SK-N-SH (cell line): Measurements from ENCODE around the gene CD300LG. TPM values are rescaled to one million over a fixed set of nuclear protein-coding genes. Genes with fewer than 3 reads are reported as not detected.

Experiments
- CTCF ChIA-PET: fragments of 300-600, 350-600 bp; formaldehyde crosslinking; extraction: SDS; loops from one replicate; lab custom pipeline; 2021; lab: Yijun Ruan, JAX
- POLR2A ChIA-PET: fragments of 350-600 bp; sonication (Branson Sonifier 250); formaldehyde crosslinking; extraction: SDS; loops from one replicate; lab custom pipeline; 2020; ENCODE audit warnings: antibody characterized with exemption, inconsistent platforms; lab: Yijun Ruan, JAX
- DNase-seq: peaks from one replicate; pipeline ENCODE4 v3.0.0; 2012
- H2AFZ ChIP-seq: fragments of 200-600 bp; sonication (generic); 2 replicates; pipeline ENCODE4 v1.8.1; 2016; ENCODE audit warnings: antibody characterized with exemption, mild to moderate bottlenecking, low read depth
- H3F3A ChIP-seq: fragments of 200-600 bp; sonication (generic); replicated peaks from 2 replicates; pipeline ENCODE3; 2016; ENCODE audit warnings: antibody characterized with exemption, mild to moderate bottlenecking; ENCODE audit not compliant: insufficient read depth
- H3K27ac ChIP-seq, 2 experiments: fragments of 200-500 bp in 1 of 2; fragments of 200-600 bp in 1 of 2; sonication (Bioruptor generic) in 1 of 2; sonication (generic), shearing (Covaris generic) in 1 of 2; 2 replicates each; pipeline versions ENCODE4 v1.5.1 to v1.6.1; 2014 to 2016; ENCODE audit warnings: low read depth in 2 of 2, inconsistent platforms in 1 of 2, low read length in 1 of 2, mild to moderate bottlenecking in 1 of 2, mixed read lengths in 1 of 2
- H3K27me3 ChIP-seq: fragments of 200-600 bp; sonication (generic), shearing (Covaris generic); 2 replicates; pipeline ENCODE4 v1.6.1; 2016; ENCODE audit warnings: mixed run types; ENCODE audit not compliant: insufficient read depth
- H3K36me3 ChIP-seq, 2 experiments: fragments of 200-500 bp in 1 of 2; fragments of 200-600 bp in 1 of 2; sonication (Bioruptor generic) in 1 of 2; sonication (generic) in 1 of 2; replicated peaks in 1 of 2; 2 replicates each; pipeline versions ENCODE3 to v1.5.1; 2014 to 2016; ENCODE audit warnings: low read length in 1 of 2, mild to moderate bottlenecking in 1 of 2; ENCODE audit not compliant: insufficient read depth in 2 of 2, control insufficient read depth in 1 of 2
- H3K4me1 ChIP-seq, 2 experiments: fragments of 200-500 bp in 1 of 2; fragments of 200-600 bp in 1 of 2; sonication (Bioruptor generic) in 1 of 2; sonication (generic), shearing (Covaris generic) in 1 of 2; 2 replicates each; pipeline versions ENCODE4 v1.5.1 to v1.6.1; 2014 to 2016; ENCODE audit warnings: low read depth in 1 of 2, low read length in 1 of 2, mixed run types in 1 of 2; ENCODE audit not compliant: insufficient read depth in 2 of 2, control insufficient read depth in 1 of 2
- H3K4me2 ChIP-seq: fragments of 200-600 bp; sonication (generic), shearing (Covaris generic); 2 replicates; pipeline ENCODE4 v1.6.1; 2017; ENCODE audit warnings: mixed run types
- H3K4me3 ChIP-seq, 2 experiments: fragments of 200-500 bp in 1 of 2; fragments of 200-600 bp in 1 of 2; sonication (Bioruptor generic) in 1 of 2; sonication (generic), shearing (Covaris generic) in 1 of 2; 2 replicates each; pipeline versions ENCODE4 v1.5.1 to v1.8.1; 2014 to 2016; ENCODE audit warnings: low read depth in 2 of 2, inconsistent platforms in 1 of 2, low read length in 1 of 2, mild to moderate bottlenecking in 1 of 2, mixed read lengths in 1 of 2, moderate library complexity in 1 of 2
- H3K79me2 ChIP-seq: fragments of 200-600 bp; sonication (generic); 2 replicates; pipeline ENCODE4 v1.8.1; 2017; ENCODE audit warnings: mild to moderate bottlenecking; ENCODE audit not compliant: insufficient read depth
- H3K9ac ChIP-seq: fragments of 200-600 bp; sonication (generic); 2 replicates; pipeline ENCODE4 v1.6.1; 2017; ENCODE audit warnings: mixed run types
- H3K9me2 ChIP-seq: fragments of 200-600 bp; sonication (generic); 2 replicates; pipeline ENCODE4 v1.6.1; 2017; ENCODE audit warnings: mixed run types
- H3K9me3 ChIP-seq: fragments of 200-600 bp; sonication (generic); 2 replicates; pipeline ENCODE4 v1.6.1; 2017; ENCODE audit warnings: mixed run types, mild to moderate bottlenecking, moderate library complexity
- H4K20me1 ChIP-seq: fragments of 200-600 bp; sonication (generic); 2 replicates; pipeline ENCODE4 v1.6.1; 2017; ENCODE audit warnings: mild to moderate bottlenecking, mixed run types; ENCODE audit not compliant: insufficient read depth
- CHD2 ChIP-seq: fragments of 150-350 bp; IDR thresholded peaks from 2 replicates; pipeline ENCODE4 v1.6.1; 2018; ENCODE audit warnings: low read length; ENCODE audit not compliant: partially characterized antibody
- ELF1 ChIP-seq: IDR thresholded peaks from 2 replicates; pipeline ENCODE4 v1.4.0; 2012
- EZH2phosphoT487 ChIP-seq: fragments of 200-600 bp; sonication (generic); IDR thresholded peaks from 2 replicates; pipeline ENCODE4 v1.6.1; 2017; ENCODE audit warnings: low read depth, mixed run types, mild to moderate bottlenecking, antibody characterized with exemption, moderate library complexity, borderline replicate concordance
- FOSL2 ChIP-seq: IDR thresholded peaks from 2 replicates; pipeline ENCODE4 v1.4.0; 2012; ENCODE audit warnings: low read depth, mild to moderate bottlenecking, moderate library complexity, borderline replicate concordance
- GABPA ChIP-seq: IDR thresholded peaks from 2 replicates; pipeline ENCODE4 v1.4.0; 2012; ENCODE audit warnings: low read depth, mild to moderate bottlenecking
- GATA2 ChIP-seq: sonication (generic); formaldehyde crosslinking; IDR thresholded peaks from 2 replicates; pipeline ENCODE4 v1.5.0; 2020; ENCODE audit warnings: mild to moderate bottlenecking, missing genetic modification reagents
- IRF3 ChIP-seq: fragments of 150-350 bp; IDR thresholded peaks from 2 replicates; pipeline ENCODE4 v1.6.1; 2016; ENCODE audit warnings: mild to moderate bottlenecking, low read depth, low read length
- MAX ChIP-seq: IDR thresholded peaks from 2 replicates; pipeline ENCODE4 v1.4.0; 2012; ENCODE audit warnings: low read depth
- MEF2A ChIP-seq: IDR thresholded peaks from 2 replicates; pipeline ENCODE4 v1.4.0; 2012; ENCODE audit warnings: low read depth, borderline replicate concordance
- MXI1 ChIP-seq: IDR thresholded peaks from 2 replicates; pipeline ENCODE4 v1.6.1; 2012; ENCODE audit warnings: mild to moderate bottlenecking, low read depth, low read length, improper control_type of control experiment
- NFIC ChIP-seq: IDR thresholded peaks from 2 replicates; pipeline ENCODE4 v1.4.0; 2012; ENCODE audit warnings: borderline replicate concordance
- PBX3 ChIP-seq: IDR thresholded peaks from 2 replicates; pipeline ENCODE4; 2012
- POLR2AphosphoS5 ChIP-seq: IDR thresholded peaks from 2 replicates; pipeline ENCODE4 v1.6.1; 2012; ENCODE audit warnings: low read depth, low read length
- REST ChIP-seq: IDR thresholded peaks from 2 replicates; pipeline ENCODE4 v1.6.1; 2012; ENCODE audit warnings: mild to moderate bottlenecking, low read depth, low read length, moderate library complexity
- RFX5 ChIP-seq: IDR thresholded peaks from 2 replicates; pipeline ENCODE4 v1.6.1; 2012; ENCODE audit warnings: mild to moderate bottlenecking, improper control_type of control experiment, low read length
- RXRA ChIP-seq: IDR thresholded peaks from 2 replicates; pipeline ENCODE4 v1.4.0; 2012; ENCODE audit warnings: low read depth, mild to moderate bottlenecking, borderline replicate concordance
- SIN3A ChIP-seq: IDR thresholded peaks from 2 replicates; pipeline ENCODE4 v1.6.1; 2012; ENCODE audit warnings: low read depth, mild to moderate bottlenecking, low read length, moderate library complexity, borderline replicate concordance
- SMC3 ChIP-seq: IDR thresholded peaks from 2 replicates; pipeline ENCODE4 v1.6.1; 2012; ENCODE audit warnings: low read depth, low read length, improper control_type of control experiment
- TAF1 ChIP-seq: IDR thresholded peaks from 2 replicates; pipeline ENCODE4 v1.6.1; 2012; ENCODE audit warnings: low read depth, mild to moderate bottlenecking, low read length, moderate library complexity, borderline replicate concordance
- WGBS: methylation state at CpG from one replicate; pipeline ENCODE4 v1.1.6; 2017; ENCODE audit warnings: low lambda C conversion rate; 5-methylcytosine and 5-hydroxymethylcytosine counted together
- polyA plus RNA-seq, 3 experiments: library from polyadenylated mRNA; depleted of rRNA; stranded (reverse); fragments of >200 nt; gene quantifications; 2 replicates each; pipeline ENCODE4 v1.2.3, GENCODE V29; 2012

Gene CD300LG
- polyA plus RNA-seq, 1 of the 3 experiments (the other 2 are of a cell fraction): not detected

GRCh38 chr17:43831633-43832032 is 15.3 kb upstream of the CD300LG start (continued):
- TF ChIP-seq PBX3 (no peak), SIN3A (no peak), CHD2 (no peak), SMC3 (no peak), EZH2phosphoT487 (no peak), MAX (no peak), GABPA (no peak)
- TF ChIP-seq, all 33 proteins: peak for 0

- no peaks in the 10 kb centered on the region for H3K27me3 ChIP-seq
- H3K9ac ChIP-seq: peak overlapping the region; percentile 85
- H3K79me2 ChIP-seq: peaks cover 10% of the 10 kb centered on the region; the same call in 1 of the 2 replicates
- H3K27ac ChIP-seq: peak overlapping the region; percentile 38 to 62; a peak in 2 of 4 replicates
- peaks cover 9 to 30% of the 10 kb centered on the region in 2 experiments for H3K36me3 ChIP-seq
- WGBS: 52% methylated on average over 10 of the region's 51 CpGs
- ChIA-PET CTCF (interaction anchor here (1.0 to 3.7 kb wide), 4 partner anchors 7 to 46 kb away, joined by 3 to 33 read pairs (median 4); partner anchors contain the start of gene CD300LG), POLR2A (interaction anchor here (1.7 kb wide), 1 partner anchor 13 kb away, joined by 4 read pairs; no protein-coding TSS in a partner anchor)
- peak overlapping the region; percentile 59 to 83 for H3K4me3 ChIP-seq
- H3K9me2 ChIP-seq: no peaks in the 10 kb centered on the region
- H3K9me3 ChIP-seq: no peaks in the 10 kb centered on the region
- H3K4me1 ChIP-seq: peaks cover 0 to 9% of the 10 kb centered on the region in 2 experiments; a peak in 1 of 4 replicates
- no peaks in the 10 kb centered on the region for H3F3A ChIP-seq
- H4K20me1 ChIP-seq: no peaks in the 10 kb centered on the region
- 0 out of 2 replicates have a peak overlapping the region, but pooled peaks have one; percentile 59 for H2AFZ ChIP-seq
- H3K4me2 ChIP-seq: peak overlapping the region; percentile 93
- peak; percentile 90 for DNase-seq
- no peak for TF ChIP-seq SIN3A
- no peak for TF ChIP-seq PBX3
- no peak for TF ChIP-seq REST
- no peak for TF ChIP-seq RXRA
- no peak for TF ChIP-seq POLR2AphosphoS5
- TF ChIP-seq GATA2 (CRISPR knock-in tag): no peak
- TF ChIP-seq ELF1: no peak
- TF ChIP-seq MEF2A: no peak
- no peak for TF ChIP-seq TAF1
- no peak for TF ChIP-seq IRF3
- no peak for TF ChIP-seq NFIC
- no peak for TF ChIP-seq SMC3
- TF ChIP-seq EZH2phosphoT487: no peak
- TF ChIP-seq MAX: peak; percentile 91
- no peak; the same call in 1 of the 2 replicates for TF ChIP-seq MXI1
- no peak for TF ChIP-seq RFX5
- TF ChIP-seq FOSL2: peak; percentile 59; the same call in 1 of the 2 replicates
These were observed 14.6 kb upstream of the CD300LG start for GRCh38 chr17:43832168-43832975.
